Fibroblast of skin of abdomen (primary cell): ENCODE results near the gene OR2V1. TPM values are rescaled to one million over a fixed set of nuclear protein-coding genes. Genes with fewer than 3 reads are reported as not detected.
"Not testable (repeated sequence)": the region's sequence is repeated elsewhere in the genome, so short reads cannot be mapped to it uniquely, and the experiment has no call there.

ENCODE experiments used
- DNase-seq: peaks from one replicate; pipeline ENCODE4 v3.0.0-alpha.2; 2013
- polyA plus RNA-seq, 2 experiments: library from polyadenylated mRNA; unstranded; fragments of 120-200 nt; gene quantifications; one replicate each; pipeline ENCODE4 v1.2.1, GENCODE V29; 2013; ENCODE audit not compliant: insufficient read length in 2 of 2

Gene OR2V1, protein sequence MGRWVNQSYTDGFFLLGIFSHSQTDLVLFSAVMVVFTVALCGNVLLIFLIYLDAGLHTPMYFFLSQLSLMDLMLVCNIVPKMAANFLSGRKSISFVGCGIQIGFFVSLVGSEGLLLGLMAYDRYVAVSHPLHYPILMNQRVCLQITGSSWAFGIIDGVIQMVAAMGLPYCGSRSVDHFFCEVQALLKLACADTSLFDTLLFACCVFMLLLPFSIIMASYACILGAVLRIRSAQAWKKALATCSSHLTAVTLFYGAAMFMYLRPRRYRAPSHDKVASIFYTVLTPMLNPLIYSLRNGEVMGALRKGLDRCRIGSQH
- polyA plus RNA-seq (2013, experiment 1 of 2; ENCODE audit: insufficient read length): not detected
- polyA plus RNA-seq (2013, experiment 2 of 2; ENCODE audit: insufficient read length): not detected

DNA sequence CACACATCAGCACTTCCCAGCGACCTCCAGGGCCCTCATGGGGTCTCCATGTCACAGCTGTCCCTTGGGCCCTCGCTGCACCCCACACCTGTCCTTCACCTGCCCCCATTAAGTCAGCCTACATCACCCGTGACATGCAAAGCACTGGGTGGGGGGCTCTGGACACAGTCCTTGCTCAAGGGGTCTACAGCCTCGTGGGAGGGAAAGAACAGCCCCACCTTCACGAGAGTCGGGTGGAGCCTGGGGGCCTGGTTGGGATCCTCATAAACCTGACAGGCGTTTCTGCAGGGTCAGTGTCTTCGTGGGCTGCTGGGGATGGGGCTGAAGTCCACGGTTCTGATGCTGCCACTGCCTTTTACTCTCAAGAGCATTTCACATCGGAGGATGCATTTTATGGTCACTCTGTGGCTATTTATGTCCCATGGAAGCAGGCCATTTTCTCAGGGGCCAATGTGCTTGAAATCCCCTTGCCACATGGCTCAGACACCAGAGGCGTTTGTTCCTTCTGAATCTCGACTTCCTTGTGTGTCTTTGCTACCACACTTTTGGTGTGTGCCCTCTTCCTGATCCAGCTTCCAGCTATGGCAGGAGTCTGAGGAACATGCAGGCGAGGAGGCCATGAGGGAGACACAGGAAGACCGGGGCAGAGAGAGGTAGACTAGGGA, at the start of gene OR2V1:
Gene OR2V1, minus strand, starts transcription at position 338 of the 665 bp plus-strand sequence. CDS start 5,865 bp downstream, outside the sequence.
- DNase-seq: no peak

DNA sequence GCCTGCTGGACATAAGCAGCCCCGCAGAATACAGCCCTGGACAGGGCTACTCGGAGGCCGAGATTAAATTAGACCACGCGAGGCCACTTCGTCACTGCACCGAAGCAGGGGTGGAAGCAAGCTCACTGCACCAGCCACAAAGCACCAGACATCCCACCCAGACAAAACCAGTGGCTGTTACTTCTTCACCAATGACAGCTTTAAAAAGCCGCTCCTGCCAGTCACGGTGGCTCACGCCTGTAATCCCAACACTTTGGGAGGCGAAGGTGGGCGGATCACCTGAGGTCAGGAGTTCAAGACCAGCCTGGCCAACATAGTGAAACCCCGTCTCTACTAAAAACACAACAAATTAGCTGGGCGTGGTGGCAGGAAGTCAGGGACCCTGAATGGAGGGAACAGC, 46.6 kb upstream of the OR2V1 start:
- not testable (repeated sequence) for DNase-seq

DNA sequence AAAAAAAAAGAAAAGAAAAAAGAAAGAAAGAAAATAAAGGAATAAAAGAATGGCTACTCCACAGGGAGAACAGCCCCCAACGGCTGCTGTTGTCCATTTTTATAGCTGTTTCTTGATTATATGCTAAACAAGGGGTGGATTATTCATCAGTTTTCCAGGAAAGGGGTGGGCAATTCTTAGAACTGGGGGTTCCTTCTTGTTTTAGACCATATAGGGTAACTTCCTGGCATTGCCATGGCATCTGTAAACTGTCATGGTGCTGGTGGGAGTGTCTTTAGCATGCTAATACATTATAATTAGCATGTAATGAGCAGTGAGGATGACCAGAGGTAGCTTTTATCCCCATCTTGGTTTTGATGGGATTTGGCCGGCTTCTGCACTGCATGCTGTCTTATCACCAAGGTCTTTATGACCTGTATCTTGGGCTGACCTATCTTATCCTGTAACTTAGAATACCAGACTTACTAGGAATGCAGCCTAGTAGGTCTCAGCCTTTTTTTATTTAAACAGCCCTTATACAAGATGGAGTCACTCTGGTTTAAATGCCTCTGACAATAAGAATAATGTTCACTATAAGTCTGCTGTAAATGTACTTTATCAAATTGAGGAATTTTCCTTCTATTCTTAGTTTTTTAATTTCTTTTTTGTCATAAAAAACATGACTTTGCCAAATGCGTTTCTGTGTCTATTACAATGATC, 45.4 kb upstream of the OR2V1 start:
- no peak for DNase-seq

DNA sequence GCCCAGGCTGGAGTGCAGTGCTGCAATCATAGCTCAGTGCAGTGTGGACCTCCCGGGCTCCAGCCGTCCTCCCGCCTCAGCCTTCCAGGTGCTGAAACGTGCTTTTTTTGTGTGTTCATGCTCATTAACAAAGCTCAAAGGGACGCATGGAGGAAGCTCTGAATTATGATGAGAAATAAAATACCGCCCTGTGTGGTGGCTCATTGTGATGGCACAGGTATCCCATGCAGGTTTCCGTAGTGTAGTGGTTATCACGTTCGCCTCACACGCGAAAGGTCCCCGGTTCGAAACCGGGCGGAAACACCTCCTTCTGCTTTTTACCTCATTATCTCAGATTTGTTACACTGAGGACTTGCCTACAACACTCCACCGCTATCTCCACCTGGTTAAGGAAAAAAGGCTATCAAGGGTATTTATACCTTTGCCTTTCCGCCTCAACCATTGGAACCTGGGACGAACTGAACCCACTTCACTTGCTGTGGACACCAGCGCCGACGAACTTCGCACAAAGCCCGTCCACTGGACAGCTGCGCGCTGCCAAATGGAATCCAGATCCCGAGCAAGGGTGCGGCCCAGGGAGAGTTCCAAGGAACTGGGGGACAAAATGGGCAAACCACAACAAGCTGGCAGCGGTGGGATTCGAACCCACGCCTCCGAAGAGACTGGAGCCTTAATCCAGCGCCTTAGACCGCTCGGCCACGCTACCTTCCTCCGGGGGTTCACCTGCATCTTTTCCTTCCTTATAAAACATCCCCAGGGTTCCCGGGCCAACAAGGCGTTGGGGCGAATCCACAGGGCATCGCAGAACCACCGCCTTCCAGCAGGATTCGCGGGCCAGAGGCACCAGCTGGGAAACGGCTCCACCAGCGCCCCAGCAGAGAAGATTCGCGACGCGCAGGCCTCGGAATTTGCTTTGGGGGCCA, 42.7 kb upstream of the OR2V1 start:
- peak; percentile 53 for DNase-seq

DNA sequence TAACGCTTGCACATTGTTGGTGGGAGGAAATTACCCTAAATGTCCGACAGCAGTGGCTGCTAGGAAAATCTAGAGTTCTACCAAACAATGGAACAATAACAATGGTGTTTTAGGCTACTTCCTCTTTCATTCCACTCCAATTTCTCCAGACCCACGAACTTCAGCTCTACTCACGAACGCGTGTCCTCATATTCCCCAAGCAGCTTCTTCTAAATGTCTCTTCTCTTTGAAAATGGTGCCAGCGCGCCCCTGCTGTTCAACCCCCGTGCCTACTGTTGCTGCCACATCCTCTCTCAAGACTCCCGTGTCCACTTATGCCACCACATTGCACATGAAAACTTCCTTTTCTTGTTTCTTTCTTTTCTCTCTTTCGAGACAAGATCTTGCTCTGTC, 42.1 kb upstream of the OR2V1 start:
- DNase-seq: no peak

DNA sequence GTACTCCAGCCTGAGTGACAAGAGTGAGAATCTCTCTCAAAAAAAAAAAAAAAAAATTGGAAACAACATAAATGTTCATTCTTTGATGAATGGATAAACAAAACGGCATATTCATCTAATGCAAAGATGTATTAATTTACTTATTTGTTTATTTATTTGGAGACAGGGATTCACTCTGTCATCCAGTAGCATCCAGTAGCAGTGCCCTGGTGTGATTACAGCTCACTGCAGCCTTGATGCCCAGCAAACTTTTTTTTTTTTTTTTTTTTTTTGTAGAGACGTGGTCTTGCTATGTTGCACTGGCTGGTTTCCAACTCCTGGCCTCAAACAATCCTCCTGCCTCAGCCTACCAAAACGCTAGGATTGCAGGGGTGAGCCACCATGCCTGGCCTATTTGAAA, 40.8 kb upstream of the OR2V1 start:
- DNase-seq: no peak

DNA sequence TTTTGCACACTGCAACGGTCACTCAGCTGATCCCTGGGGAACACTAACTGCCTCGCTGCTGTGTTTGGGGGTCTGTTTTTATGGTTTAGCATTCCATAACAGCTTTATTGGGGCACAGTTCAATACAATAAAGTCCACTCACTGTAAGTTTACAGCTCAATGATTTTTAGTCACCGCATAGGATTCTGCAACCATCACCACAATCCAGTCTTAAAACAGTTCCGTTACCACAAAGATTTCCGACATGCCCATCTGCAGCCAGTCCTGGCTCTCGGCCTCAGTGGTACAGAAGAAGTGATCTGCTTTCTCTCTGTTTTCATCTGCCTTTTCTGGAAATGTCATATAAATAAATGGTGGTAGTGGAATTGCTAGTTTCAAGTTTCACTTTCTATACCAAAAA, 40.0 kb upstream of the OR2V1 start:
- DNase-seq: peak; percentile 39

DNA sequence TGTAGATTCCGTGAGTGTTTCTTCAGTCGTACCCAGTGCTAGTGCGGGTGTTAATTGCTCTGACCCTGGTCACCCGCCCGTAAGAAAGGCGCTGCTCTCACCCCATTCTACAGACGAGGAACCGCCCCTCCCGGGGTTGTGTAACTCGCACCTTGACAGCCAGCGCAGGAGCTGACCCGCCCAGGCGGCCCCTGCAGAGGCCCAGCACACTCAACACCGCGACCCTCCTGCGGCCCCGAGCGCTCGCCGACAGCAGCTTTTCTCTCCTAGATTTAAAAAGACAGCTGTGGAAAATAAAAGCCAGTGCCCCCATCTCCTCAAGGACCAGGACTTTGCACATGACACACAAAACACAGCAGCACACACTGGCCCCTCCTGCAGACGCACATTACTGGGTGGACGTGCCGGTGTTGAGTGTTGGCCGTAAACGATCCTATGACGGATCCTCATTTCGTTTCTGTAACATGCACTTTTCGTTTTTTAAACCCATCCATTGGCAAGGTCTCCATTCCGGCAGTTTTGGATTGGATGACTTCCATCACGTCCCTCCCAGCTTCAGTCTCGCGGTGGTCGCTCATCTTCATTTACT, 39.4 kb upstream of the OR2V1 start:
- DNase-seq: no peak

DNA sequence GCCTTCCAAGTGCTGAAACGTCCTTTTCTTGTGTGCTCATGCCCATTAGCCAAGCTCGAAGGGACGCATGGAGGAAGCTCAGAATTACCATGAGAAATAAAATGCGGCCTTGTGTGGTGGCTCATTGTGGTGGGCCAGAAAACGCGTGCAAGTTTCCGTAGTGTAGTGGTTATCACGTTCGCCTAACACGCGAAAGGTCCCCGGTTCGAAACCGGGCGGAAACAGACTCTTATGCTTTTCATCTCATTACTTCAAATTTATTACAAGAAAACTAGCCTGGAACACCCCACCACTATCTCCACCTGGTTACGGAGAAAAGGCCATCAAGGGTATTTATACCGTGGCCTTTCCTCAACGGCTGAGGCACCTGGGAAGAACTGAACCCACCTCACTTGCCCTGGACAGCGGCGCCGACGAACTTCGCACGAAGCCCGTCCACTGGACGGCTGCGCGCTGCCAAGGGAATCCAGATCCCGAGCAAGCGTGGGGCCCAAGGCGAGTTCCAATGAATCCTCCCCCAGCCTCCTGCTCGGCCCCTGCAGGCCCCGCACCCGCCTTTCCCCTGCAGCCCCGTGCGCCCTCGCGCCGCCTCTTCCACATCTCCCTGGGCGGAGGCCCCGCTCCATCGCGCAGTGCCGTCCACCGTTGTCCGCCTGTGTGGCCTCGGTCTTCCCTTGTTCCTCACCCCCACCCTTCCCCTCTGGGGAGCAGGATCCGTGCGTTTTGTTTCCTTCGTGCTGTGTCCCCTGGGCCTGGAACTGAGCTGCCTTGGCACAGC, 38.7 kb upstream of the OR2V1 start:
- peak; percentile 79 for DNase-seq

DNA sequence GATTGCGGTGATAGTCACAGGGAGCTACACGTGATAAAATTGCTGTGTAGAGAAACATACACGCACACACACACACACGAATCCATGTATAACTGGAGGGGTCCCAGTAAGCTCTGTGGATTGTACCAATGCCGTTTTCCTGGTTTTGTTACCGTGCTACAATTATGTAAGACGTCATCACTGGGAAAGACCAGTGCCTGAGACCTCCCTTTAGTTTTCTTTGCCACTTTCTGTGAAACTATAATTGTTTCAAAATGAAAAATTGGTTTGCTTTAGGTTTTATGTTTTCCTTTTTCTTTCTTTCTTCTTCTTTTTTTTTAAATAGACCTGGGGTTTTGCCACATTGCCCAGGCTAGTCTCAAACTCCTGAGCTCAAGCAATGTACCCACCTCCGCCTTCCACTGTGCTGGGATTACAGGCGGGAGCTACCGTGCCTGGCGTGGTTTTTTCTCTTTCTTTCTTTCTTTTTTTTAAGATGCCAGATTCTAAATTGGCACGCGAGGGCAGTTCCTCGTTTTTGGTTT, 37.7 kb upstream of the OR2V1 start:
- no peak for DNase-seq

DNA sequence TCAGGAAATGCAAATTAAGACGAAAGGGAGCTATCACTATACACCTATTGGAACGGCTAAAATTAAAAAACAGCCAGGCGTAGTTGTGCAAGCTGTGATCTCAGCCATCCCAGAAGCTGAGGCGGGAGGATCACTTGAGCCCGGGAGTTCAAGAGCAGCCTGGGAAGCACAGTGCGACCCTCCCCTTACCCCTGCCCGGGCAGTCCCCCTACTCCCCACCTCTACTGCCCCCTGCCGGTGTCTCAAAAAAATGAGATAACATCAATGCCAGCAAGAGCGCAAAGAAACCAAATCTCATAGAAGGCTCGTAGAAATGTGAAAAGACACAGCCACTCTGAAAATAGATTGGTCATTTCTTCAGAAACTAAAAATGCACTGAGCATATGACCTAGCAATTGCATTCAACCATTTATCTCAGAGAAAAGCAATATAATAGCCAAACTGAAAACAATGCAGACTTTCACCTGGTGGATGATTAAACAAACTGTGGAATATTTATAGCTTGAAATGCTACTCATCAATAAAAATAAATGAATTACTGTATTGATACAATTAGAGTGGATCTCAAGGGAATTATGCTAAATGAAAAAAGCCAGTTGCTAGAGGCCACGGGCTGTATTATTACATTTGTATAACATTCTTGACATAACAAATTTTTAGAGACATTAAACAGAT, 37.0 kb upstream of the OR2V1 start:
- DNase-seq: no peak

DNA sequence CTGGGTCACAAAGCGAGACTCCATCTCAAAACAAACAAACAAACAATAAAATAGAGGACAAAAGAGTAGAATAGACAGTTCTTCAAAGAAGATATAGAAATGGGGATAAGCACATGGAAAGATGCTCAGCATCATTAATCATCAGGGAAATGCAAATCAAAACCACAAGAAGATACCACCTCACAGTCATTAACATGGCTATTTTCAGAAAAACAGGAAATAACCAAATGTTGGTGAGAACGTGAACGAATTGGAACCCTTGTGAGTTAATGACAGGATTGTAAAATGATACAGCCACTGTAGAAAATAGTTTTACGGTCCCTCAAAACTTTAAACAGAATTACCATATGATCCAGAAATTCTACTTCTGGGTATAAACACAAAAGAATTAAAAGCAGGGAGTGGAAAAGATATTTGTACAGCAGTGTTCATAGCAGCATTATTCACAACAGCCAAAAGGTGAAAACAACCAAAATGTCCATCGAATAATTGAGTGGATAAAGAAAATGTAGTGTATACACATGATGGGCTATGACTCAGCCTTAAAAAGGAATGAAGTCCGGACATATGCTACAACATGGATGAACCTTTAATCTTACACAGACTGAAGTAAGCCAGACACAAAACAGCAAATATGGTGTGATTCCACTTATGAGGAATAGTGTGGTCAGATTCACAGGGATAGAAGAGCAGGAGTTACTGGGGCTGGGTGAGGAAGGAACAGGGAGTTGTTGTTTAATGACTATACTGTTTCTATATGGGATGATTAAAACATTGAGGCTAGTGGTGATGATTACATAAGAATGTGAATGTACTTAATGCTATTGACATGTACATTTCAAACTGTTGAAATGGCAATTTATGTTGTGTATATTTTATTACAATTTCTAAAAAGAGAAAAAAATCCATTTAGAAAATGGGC, 36.1 kb upstream of the OR2V1 start:
- DNase-seq: no peak

DNA sequence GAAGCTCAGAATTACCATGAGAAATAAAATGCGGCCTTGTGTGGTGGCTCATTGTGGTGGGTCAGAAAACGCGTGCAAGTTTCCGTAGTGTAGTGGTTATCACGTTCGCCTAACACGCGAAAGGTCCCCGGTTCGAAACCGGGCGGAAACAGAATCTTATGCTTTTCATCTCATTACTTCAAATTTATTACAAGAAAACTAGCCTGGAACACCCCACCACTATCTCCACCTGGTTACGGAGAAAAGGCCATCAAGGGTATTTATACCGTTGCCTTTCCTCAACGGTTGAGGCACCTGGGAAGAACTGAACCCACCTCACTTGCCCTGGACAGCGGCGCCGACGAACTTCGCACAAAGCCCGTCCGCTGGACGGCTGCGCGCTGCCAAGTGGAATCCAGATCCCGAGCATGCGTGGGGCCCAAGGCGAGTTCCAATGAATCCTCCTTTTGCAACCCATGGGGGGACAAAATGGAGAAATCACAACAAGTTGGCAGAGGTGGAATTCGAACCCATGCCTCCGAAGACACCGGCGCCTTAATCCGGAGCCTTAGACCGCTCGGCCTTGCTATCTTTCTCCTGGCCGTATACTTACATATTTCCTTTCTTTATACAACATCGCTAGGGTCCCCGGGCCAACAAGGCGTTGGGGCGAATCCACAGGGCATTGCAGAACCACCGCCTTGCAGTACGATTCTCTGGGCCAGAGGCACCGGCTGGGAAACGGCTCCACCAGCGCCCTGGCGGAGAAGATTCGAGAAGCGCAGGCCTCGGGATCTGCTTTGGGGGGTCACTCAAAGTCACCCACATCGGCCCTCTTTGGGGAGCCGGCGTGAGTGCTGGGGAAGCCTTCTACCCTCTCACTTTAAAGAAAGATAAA, 33.3 kb upstream of the OR2V1 start:
- DNase-seq: peak; percentile 38

DNA sequence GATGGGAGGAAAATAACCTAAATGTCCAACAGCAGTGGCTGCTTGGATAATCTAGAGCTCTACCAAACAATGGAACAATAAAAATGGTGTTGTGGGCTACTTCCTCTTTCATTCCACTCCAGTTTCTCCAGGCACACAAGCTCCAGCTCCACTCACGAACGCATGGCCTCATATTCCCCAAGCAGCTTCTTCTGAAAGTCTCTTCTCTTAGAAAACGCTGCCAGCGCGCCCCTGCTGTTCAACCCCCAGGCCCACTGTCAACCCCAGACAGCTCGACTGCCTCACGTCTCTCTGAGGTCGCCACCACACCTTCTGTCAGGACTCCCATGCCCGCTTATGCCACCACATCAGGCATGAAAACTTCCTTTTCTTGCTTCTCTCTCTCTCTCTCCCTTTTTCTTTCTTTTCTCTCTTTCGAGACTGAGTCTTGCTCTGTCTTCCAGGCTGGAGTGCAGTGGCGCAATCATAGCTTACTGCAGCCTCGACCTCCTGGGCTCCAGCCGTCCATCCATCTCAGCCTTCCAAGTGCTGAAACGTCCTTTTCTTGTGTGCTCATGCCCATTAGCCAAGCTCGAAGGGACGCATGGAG, 32.6 kb upstream of the OR2V1 start:
- no peak for DNase-seq

DNA sequence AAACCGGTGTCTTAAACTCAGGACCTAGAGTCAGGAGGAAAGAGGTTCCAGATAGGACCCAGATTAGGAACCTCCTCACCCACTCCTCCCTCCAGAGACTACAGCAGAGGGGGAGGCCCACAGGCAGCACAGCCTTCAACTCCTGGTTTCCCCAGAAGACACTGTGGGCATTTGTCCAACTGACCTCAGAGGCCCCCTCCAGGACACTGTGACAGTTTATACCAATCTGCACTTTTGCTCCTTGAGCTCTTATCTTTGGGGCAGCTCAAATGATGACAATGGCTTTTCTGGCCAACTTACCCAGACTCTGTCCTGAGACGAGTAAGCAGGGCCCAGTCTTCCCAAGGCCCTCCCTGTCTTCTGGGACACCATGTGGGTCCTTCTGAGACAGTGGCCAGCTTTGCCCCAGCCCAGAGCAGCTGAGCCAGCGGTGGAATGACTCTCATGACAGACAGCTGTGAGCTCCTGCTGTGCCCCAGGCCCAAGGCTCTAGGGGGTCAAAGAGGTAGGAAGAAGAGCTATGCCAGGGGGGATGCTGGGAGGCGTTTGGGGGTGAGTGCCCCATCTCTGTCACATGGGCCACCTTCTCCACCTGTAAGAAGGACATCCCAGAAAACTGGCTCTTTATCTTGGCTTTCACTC, 30.7 kb upstream of the OR2V1 start:
- no peak for DNase-seq

DNA sequence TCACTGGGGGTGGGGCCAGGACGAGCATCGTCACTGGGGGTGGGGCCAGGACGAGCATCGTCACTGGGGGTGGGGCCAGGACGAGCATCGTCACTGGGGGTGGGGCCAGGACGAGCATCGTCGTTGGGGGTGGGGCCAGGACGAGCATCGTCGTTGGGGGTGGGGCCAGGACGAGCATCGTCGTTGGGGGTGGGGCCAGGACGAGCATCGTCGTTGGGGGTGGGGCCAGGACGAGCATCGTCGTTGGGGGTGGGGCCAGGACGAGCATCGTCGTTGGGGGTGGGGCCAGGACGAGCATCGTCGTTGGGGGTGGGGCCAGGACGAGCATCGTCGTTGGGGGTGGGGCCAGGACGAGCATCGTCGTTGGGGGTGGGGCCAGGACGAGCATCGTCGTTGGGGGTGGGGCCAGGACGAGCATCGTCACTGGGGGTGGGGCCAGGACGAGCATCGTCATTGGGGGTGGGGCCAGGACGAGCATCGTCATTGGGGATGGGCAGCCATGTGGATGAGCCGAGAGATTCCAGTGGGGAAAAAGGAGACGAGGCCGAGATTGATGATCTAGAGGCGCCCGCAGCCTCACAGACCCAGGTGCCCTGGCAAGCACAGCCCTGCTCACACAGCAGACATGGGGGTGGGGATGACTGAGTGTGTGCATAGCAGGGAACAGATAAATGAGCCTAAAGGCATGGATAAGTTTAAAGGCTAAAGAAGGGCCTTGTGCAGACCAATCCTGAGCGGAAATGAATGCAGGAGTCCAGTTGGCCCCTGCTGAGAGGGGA, 30.0 kb upstream of the OR2V1 start:
- DNase-seq: peak; percentile 74
